ENCODE measurements around the gene FAM120C.

DNA sequence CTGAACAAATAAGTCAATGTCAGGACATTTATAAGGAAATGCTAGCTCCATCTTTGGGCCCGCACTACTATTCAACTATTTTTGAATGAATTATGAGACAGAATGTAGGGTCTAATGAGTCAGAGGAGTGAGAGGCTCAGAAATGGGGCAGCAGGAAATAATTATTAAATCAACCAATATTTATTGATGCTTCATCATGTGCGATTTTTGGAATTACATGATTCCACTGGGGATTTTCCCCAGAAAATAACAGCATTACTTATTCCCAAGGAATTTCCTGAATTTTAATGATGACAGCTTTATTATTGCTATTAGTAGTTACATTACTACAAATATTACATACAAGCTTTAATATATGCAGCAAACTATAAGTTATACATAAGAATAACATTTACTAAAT, 89.5 kb downstream of the FAM120C start:
- TF ChIP-seq, protein P1, sequence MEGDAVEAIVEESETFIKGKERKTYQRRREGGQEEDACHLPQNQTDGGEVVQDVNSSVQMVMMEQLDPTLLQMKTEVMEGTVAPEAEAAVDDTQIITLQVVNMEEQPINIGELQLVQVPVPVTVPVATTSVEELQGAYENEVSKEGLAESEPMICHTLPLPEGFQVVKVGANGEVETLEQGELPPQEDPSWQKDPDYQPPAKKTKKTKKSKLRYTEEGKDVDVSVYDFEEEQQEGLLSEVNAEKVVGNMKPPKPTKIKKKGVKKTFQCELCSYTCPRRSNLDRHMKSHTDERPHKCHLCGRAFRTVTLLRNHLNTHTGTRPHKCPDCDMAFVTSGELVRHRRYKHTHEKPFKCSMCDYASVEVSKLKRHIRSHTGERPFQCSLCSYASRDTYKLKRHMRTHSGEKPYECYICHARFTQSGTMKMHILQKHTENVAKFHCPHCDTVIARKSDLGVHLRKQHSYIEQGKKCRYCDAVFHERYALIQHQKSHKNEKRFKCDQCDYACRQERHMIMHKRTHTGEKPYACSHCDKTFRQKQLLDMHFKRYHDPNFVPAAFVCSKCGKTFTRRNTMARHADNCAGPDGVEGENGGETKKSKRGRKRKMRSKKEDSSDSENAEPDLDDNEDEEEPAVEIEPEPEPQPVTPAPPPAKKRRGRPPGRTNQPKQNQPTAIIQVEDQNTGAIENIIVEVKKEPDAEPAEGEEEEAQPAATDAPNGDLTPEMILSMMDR (IDR thresholded peaks at IDR 0.05) = no peak
- no peak for TF ChIP-seq POLR2A (IDR thresholded peaks at IDR 0.05)
- no peak for TF ChIP-seq EP300 (IDR thresholded peaks at IDR 0.05)
